HEK293 (cell line): ENCODE results near the gene SMIM29.
A peak's percentile ranks its signal among the peaks of the same experiment; 100 is the strongest.

ENCODE experiments used
- EGR2 ChIP-seq: fragments of 450-650 bp; formaldehyde crosslinking; IDR thresholded peaks from 2 replicates; pipeline ENCODE4 v1.5.1; 2016; ENCODE audit warnings: low read depth, missing biosample characterization, missing genetic modification characterization
- OSR2 ChIP-seq: fragments of 450-650 bp; formaldehyde crosslinking; IDR thresholded peaks from 2 replicates; pipeline ENCODE4 v1.5.1; 2016; ENCODE audit warnings: missing biosample characterization, missing genetic modification characterization
- OVOL3 ChIP-seq: fragments of 450-650 bp; formaldehyde crosslinking; IDR thresholded peaks from 2 replicates; pipeline ENCODE4 v1.5.1; 2016; ENCODE audit warnings: missing biosample characterization, missing genetic modification characterization
- PRDM6 ChIP-seq: fragments of 450-650 bp; formaldehyde crosslinking; IDR thresholded peaks from 2 replicates; pipeline ENCODE4 v1.5.1; 2017; ENCODE audit warnings: missing biosample characterization, missing genetic modification characterization
- SCRT1 ChIP-seq: fragments of 450-650 bp; formaldehyde crosslinking; IDR thresholded peaks from 2 replicates; pipeline ENCODE4 v1.5.1; 2016; ENCODE audit warnings: missing biosample characterization, missing genetic modification characterization, borderline replicate concordance
- ZBTB17 ChIP-seq: fragments of 450-650 bp; formaldehyde crosslinking; IDR thresholded peaks from 2 replicates; pipeline ENCODE4 v1.5.1; 2016; ENCODE audit warnings: missing biosample characterization, missing genetic modification characterization
- ZBTB48 ChIP-seq: fragments of 450-650 bp; formaldehyde crosslinking; IDR thresholded peaks from 2 replicates; pipeline ENCODE4 v1.5.1; 2016; ENCODE audit warnings: missing biosample characterization, missing genetic modification characterization
- ZFP37 ChIP-seq: fragments of 450-650 bp; formaldehyde crosslinking; IDR thresholded peaks from 2 replicates; pipeline ENCODE4 v1.5.1; 2016; ENCODE audit warnings: missing biosample characterization, missing genetic modification characterization
- ZNF121 ChIP-seq: fragments of 450-650 bp; formaldehyde crosslinking; IDR thresholded peaks from 2 replicates; pipeline ENCODE4 v1.5.1; 2016; ENCODE audit warnings: missing biosample characterization, missing genetic modification characterization
- ZNF132 ChIP-seq: fragments of 450-650 bp; formaldehyde crosslinking; IDR thresholded peaks from 2 replicates; pipeline ENCODE4 v1.5.1; 2017; ENCODE audit warnings: missing biosample characterization, missing genetic modification characterization, borderline replicate concordance
- ZNF148 ChIP-seq: fragments of 450-650 bp; formaldehyde crosslinking; IDR thresholded peaks from 2 replicates; pipeline ENCODE4 v1.5.0; 2017; ENCODE audit warnings: missing biosample characterization, missing genetic modification characterization, borderline replicate concordance
- ZNF175 ChIP-seq: fragments of 450-650 bp; formaldehyde crosslinking; IDR thresholded peaks from 2 replicates; pipeline ENCODE4 v1.5.1; 2016; ENCODE audit warnings: missing biosample characterization, missing genetic modification characterization
- ZNF248 ChIP-seq: fragments of 450-650 bp; formaldehyde crosslinking; IDR thresholded peaks from 2 replicates; pipeline ENCODE4 v1.5.1; 2017; ENCODE audit warnings: missing biosample characterization, missing genetic modification characterization
- ZNF350 ChIP-seq: fragments of 450-650 bp; formaldehyde crosslinking; IDR thresholded peaks from 2 replicates; pipeline ENCODE4 v1.5.0; 2017; ENCODE audit warnings: missing biosample characterization, mild to moderate bottlenecking, missing genetic modification characterization
- ZNF354C ChIP-seq: fragments of 450-650 bp; formaldehyde crosslinking; IDR thresholded peaks from 2 replicates; pipeline ENCODE4 v1.5.1; 2016; ENCODE audit warnings: missing biosample characterization, missing genetic modification characterization, low read depth, borderline replicate concordance
- ZNF391 ChIP-seq: fragments of 450-650 bp; formaldehyde crosslinking; IDR thresholded peaks from 2 replicates; pipeline ENCODE4 v1.5.1; 2016; ENCODE audit warnings: low read depth, missing biosample characterization, missing genetic modification characterization, borderline replicate concordance
- ZNF398 ChIP-seq: fragments of 450-650 bp; formaldehyde crosslinking; IDR thresholded peaks from 2 replicates; pipeline ENCODE4 v1.5.1; 2017; ENCODE audit warnings: missing biosample characterization, missing genetic modification characterization
- ZNF404 ChIP-seq: fragments of 450-650 bp; formaldehyde crosslinking; IDR thresholded peaks from 2 replicates; pipeline ENCODE4 v1.5.1; 2017; ENCODE audit warnings: missing biosample characterization, missing genetic modification characterization
- ZNF473 ChIP-seq: fragments of 450-650 bp; formaldehyde crosslinking; IDR thresholded peaks from 2 replicates; pipeline ENCODE4 v1.5.1; 2017; ENCODE audit warnings: missing biosample characterization, missing genetic modification characterization
- ZNF530 ChIP-seq: fragments of 450-650 bp; formaldehyde crosslinking; IDR thresholded peaks from 2 replicates; pipeline ENCODE4 v1.5.1; 2016; ENCODE audit warnings: low read depth, missing biosample characterization, missing genetic modification characterization
- ZNF561 ChIP-seq: fragments of 450-650 bp; IDR thresholded peaks from 2 replicates; pipeline ENCODE4 v1.5.1; 2018; ENCODE audit warnings: missing biosample characterization, missing genetic modification characterization, borderline replicate concordance
- ZNF600 ChIP-seq: fragments of 450-650 bp; formaldehyde crosslinking; IDR thresholded peaks from 2 replicates; pipeline ENCODE4 v1.5.1; 2016; ENCODE audit warnings: missing biosample characterization, missing genetic modification characterization
- ZNF624 ChIP-seq: fragments of 450-650 bp; formaldehyde crosslinking; IDR thresholded peaks from 2 replicates; pipeline ENCODE4 v1.5.1; 2017; ENCODE audit warnings: missing biosample characterization, missing genetic modification characterization
- ZNF626 ChIP-seq: fragments of 450-650 bp; sonication (Bioruptor Pico); formaldehyde crosslinking; IDR thresholded peaks from 2 replicates; pipeline ENCODE4 v1.5.1; 2018; ENCODE audit warnings: missing biosample characterization, missing genetic modification characterization, inconsistent platforms
- ZNF645 ChIP-seq: fragments of 450-650 bp; formaldehyde crosslinking; IDR thresholded peaks from 2 replicates; pipeline ENCODE4; 2016; ENCODE audit warnings: missing biosample characterization, missing genetic modification characterization
- ZNF654 ChIP-seq: fragments of 450-650 bp; formaldehyde crosslinking; IDR thresholded peaks from 2 replicates; pipeline ENCODE4 v1.5.1; 2016; ENCODE audit warnings: low read depth, missing biosample characterization, missing genetic modification characterization
- ZNF664 ChIP-seq: fragments of 450-650 bp; formaldehyde crosslinking; IDR thresholded peaks from 2 replicates; pipeline ENCODE4 v1.5.1; 2016; ENCODE audit warnings: missing biosample characterization, missing genetic modification characterization
- ZNF670 ChIP-seq: fragments of 450-650 bp; formaldehyde crosslinking; IDR thresholded peaks from 2 replicates; pipeline ENCODE4 v1.5.1; 2016; ENCODE audit warnings: missing biosample characterization, missing genetic modification characterization, low read depth
- ZNF768 ChIP-seq: fragments of 450-650 bp; formaldehyde crosslinking; IDR thresholded peaks from 2 replicates; pipeline ENCODE4 v1.5.1; 2018; ENCODE audit warnings: missing biosample characterization, mild to moderate bottlenecking, missing genetic modification characterization
- ZSCAN5A ChIP-seq: fragments of 450-650 bp; formaldehyde crosslinking; IDR thresholded peaks from 2 replicates; pipeline ENCODE4 v1.5.1; 2016; ENCODE audit warnings: missing biosample characterization, missing genetic modification characterization
- ZXDB ChIP-seq: fragments of 450-650 bp; formaldehyde crosslinking; IDR thresholded peaks from 2 replicates; pipeline ENCODE4 v1.5.1; 2016; ENCODE audit warnings: missing biosample characterization, missing genetic modification characterization

The SMIM29 gene

GRCh38 chr6:34223956-34224940 is 24.6 kb downstream of the SMIM29 start (continued):
- TF ChIP-seq ZNF530 (tag by site-specific recombination): no peak
- no peak for TF ChIP-seq ZNF350 (tag by site-specific recombination)
- no peak for TF ChIP-seq ZNF670 (tag by site-specific recombination)
- peak; percentile 64; the same call in 1 of the 2 replicates for TF ChIP-seq ZNF600 (tag by site-specific recombination)
- TF ChIP-seq ZNF664: no peak
- no peak for TF ChIP-seq ZNF404 (tag by site-specific recombination)
- TF ChIP-seq ZNF626 (tag by site-specific recombination): no peak
- no peak for TF ChIP-seq ZNF624 (tag by site-specific recombination)
- no peak for TF ChIP-seq ZNF354C
- no peak for TF ChIP-seq ZNF132 (tag by site-specific recombination)
- TF ChIP-seq ZXDB (tag by site-specific recombination): peak; percentile 85
- TF ChIP-seq ZSCAN5A (tag by site-specific recombination): no peak
- TF ChIP-seq ZBTB48: peak; percentile 79
- TF ChIP-seq ZNF391 (tag by site-specific recombination): no peak
- TF ChIP-seq ZFP37 (tag by site-specific recombination): peak; percentile 65; the same call in 1 of the 2 replicates
- TF ChIP-seq OSR2 (tag by site-specific recombination): no peak
- peak; percentile 17; the same call in 1 of the 2 replicates for TF ChIP-seq ZNF398 (tag by site-specific recombination)
- no peak for TF ChIP-seq ZNF645 (tag by site-specific recombination)
- TF ChIP-seq EGR2 (tag by site-specific recombination): peak; percentile 59
- TF ChIP-seq ZNF175 (tag by site-specific recombination): no peak
- TF ChIP-seq ZNF473: no peak
- no peak for TF ChIP-seq PRDM6 (tag by site-specific recombination)
- TF ChIP-seq ZNF561 (tag by site-specific recombination): no peak
- no peak for TF ChIP-seq ZNF654 (tag by site-specific recombination)
- no peak for TF ChIP-seq ZNF148 (tag by site-specific recombination)
- no peak for TF ChIP-seq OVOL3
- TF ChIP-seq ZBTB17 (tag by site-specific recombination): peak; percentile 59
- TF ChIP-seq ZNF768 (tag by site-specific recombination): no peak
- TF ChIP-seq SCRT1 (tag by site-specific recombination): no peak
- TF ChIP-seq ZNF121: no peak
- no peak for TF ChIP-seq ZNF248 (tag by site-specific recombination)
